22Rv1 (cell line): ENCODE data around the gene ISLR.

Experiments
- H3K27ac ChIP-seq: fragments of 450-650 bp; 2 replicates; pipeline ENCODE4 v1.5.1; 2017
- CTCF ChIP-seq: fragments of 450-650 bp; IDR thresholded peaks from 2 replicates; pipeline ENCODE4 v1.5.1; 2017; ENCODE audit warnings: mild to moderate bottlenecking
- ZFX ChIP-seq: fragments of 450-650 bp; IDR thresholded peaks from 2 replicates; pipeline ENCODE4 v1.6.1; 2017; ENCODE audit warnings: antibody characterized with exemption, borderline replicate concordance

The ISLR gene

GRCh38 chr15:74221399-74222239, 48.1 kb downstream of the ISLR start:
- no peak for TF ChIP-seq CTCF
- TF ChIP-seq ZFX = no peak
- no peak overlapping the region for H3K27ac ChIP-seq

- H3K27ac ChIP-seq = no peak overlapping the region
- TF ChIP-seq CTCF (no peak), ZFX (no peak)
These were observed 49.0 kb downstream of the ISLR start for GRCh38 chr15:74222240-74223119.

GRCh38 chr15:74225928-74226327, 52.4 kb downstream of the ISLR start:
- TF ChIP-seq CTCF = no peak
- H3K27ac ChIP-seq = no peak overlapping the region
